Ishikawa (cell line): ENCODE measurements around the gene CRYBB2.

Source experiments
- TAF1 ChIP-seq: IDR thresholded peaks from 2 replicates; pipeline ENCODE4 v1.6.1; 2012; ENCODE audit warnings: low read depth, mild to moderate bottlenecking
- TCF12 ChIP-seq: IDR thresholded peaks from 2 replicates; pipeline ENCODE4 v1.6.1; 2012; ENCODE audit warnings: low read depth
- YY1 ChIP-seq: IDR thresholded peaks from 2 replicates; pipeline ENCODE4 v1.6.1; 2012; ENCODE audit warnings: low read depth
- ZBTB7A ChIP-seq: IDR thresholded peaks from 2 replicates; pipeline ENCODE4 v1.6.1; 2012; ENCODE audit warnings: low read depth
- TF ChIP-seq, protein P1 (sequence below): IDR thresholded peaks from 2 replicates; pipeline ENCODE4 v1.6.1; 2012

- TF ChIP-seq TAF1 (no peak), TCF12 (no peak), YY1 (no peak), ZBTB7A (no peak)
- TF ChIP-seq, protein P1, sequence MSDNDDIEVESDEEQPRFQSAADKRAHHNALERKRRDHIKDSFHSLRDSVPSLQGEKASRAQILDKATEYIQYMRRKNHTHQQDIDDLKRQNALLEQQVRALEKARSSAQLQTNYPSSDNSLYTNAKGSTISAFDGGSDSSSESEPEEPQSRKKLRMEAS, result no peak
Measured at GRCh38 chr22:25203082-25203481, 16.4 kb upstream of the CRYBB2 start.
